ENCODE measurements around the gene CEP295NL. TPM values are rescaled to one million over a fixed set of nuclear protein-coding genes. Genes with fewer than 3 reads are reported as not detected.

CEP295NL gene
- total and polyA plus RNA-seq, 10 donors, result 0.03 to 19.3 (median 9.0) TPM

DNA sequence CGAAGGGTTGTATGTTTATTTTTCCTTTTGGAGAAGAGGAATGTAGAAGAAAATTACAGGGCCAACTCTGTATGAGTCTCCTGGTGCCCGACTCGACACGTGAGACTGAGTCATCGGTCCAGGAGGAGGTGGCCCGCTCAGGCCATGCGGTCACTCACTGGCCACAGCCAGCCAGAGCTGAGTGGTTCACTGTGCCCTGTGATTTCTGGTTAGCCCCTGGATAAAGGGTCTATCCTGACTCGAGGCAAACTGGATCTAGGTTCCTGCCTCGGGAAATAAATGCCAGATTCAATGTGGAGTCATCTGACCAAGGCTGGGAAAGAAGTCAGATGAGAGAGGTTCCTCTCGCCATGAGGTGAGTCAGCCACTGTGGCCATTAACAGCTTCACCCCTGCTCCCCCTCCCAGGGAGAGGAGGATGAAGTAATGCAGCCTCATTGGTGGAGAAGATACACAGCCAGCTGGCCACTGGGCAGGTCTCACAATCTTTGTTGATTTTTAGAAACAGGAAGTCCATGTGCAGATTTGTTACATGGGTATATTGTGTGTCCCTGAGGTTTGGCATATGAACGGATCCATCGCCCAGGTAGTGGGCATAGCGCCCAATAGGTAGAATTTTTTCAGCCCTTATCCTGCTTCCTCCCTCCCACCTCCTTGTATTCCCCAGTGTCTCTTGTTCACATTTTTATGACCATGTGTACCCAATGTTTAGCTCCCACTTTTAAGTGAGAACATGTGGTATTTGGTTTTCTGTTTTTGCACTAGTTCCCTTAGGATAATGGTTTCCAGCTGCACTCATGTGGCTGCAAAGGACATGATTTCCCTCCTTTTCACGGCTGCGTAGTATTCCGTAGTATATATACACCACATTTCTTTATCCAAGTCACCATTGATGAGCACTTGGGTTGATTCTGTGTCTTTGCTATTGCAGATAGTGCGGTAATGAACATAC lies 40.7 kb downstream of the CEP295NL start:
- Histone ChIP-seq H3K4me1 (peaks cover 4 to 57% (median 29%) of the 10 kb centered on the region in 6 donors), H3K27me3 (replicated peaks in 1 of 7) (no peaks in the 10 kb centered on the region), H3K4me3 (no peak overlapping the region), H3K27ac (peak overlapping the region in 5 of 8 donors; percentile 22 to 75 (median 54)), H3K36me3 (peaks cover 0 to 74% (median 5%) of the 10 kb centered on the region in 6 donors), H3K9me3 (no peaks in the 10 kb centered on the region)
- DNase-seq, result no peak
- intact Hi-C loops (cut with DNase I; ENCODE audit: low total_unique reads), result loop anchor here (5.0 kb wide), 1 partner anchor 110 kb away; no protein-coding TSS in a partner anchor
- 77 to 89% (median 82%) methylated on average over 17 of the region's 17 CpGs for WGBS, 5 donors
- TF ChIP-seq CTCF (IDR thresholded peaks at IDR 0.05 in 8 of 11, conservative IDR thresholded peaks at IDR 0.05 in 3 of 11) (no peak), POLR2A (IDR thresholded peaks at IDR 0.05) (no peak), POLR2AphosphoS5 (IDR thresholded peaks at IDR 0.05) (peak in 1 of 3 donors; percentile 56)

- TF ChIP-seq POLR2AphosphoS5 (IDR thresholded peaks at IDR 0.05), result no peak
- no peak for TF ChIP-seq POLR2A (IDR thresholded peaks at IDR 0.05)
- no peak for TF ChIP-seq CTCF (IDR thresholded peaks at IDR 0.05 in 8 of 11, conservative IDR thresholded peaks at IDR 0.05 in 3 of 11)
- no peak for DNase-seq
- Histone ChIP-seq H3K4me1 (peaks cover 4 to 46% (median 23%) of the 10 kb centered on the region in 6 donors), H3K27me3 (replicated peaks in 1 of 7) (no peaks in the 10 kb centered on the region), H3K9me3 (no peaks in the 10 kb centered on the region), H3K4me3 (no peak overlapping the region), H3K36me3 (peaks cover 0 to 79% (median 16%) of the 10 kb centered on the region in 6 donors), H3K27ac (peak overlapping the region in 1 of 8 donors; percentile 54)
- 82 to 95% (median 85%) methylated on average over 4 of the region's 4 CpGs for WGBS, 5 donors
- intact Hi-C loops (cut with DNase I; ENCODE audit: low total_unique reads), result loop anchor here (5.0 kb wide), 1 partner anchor 111 kb away; no protein-coding TSS in a partner anchor
Measured at GRCh38 chr17:78861229-78861628, 41.8 kb downstream of the CEP295NL start.

GRCh38 chr17:78859051-78859450 lies 44.0 kb downstream of the CEP295NL start:
- TF ChIP-seq POLR2A (IDR thresholded peaks at IDR 0.05), result no peak
- no peak for TF ChIP-seq POLR2AphosphoS5 (IDR thresholded peaks at IDR 0.05)
- no peak for TF ChIP-seq CTCF (IDR thresholded peaks at IDR 0.05 in 8 of 11, conservative IDR thresholded peaks at IDR 0.05 in 3 of 11)
- 72 to 88% (median 80%) methylated on average over 4 of the region's 4 CpGs for WGBS, 5 donors
- intact Hi-C loops (cut with DNase I; ENCODE audit: low total_unique reads), result no loop called here
- Histone ChIP-seq H3K27ac (no peak overlapping the region), H3K27me3 (replicated peaks in 1 of 7) (no peaks in the 10 kb centered on the region), H3K4me1 (peaks cover 0 to 24% (median 6%) of the 10 kb centered on the region in 6 donors), H3K4me3 (no peak overlapping the region), H3K36me3 (peaks cover 0 to 95% (median 32%) of the 10 kb centered on the region in 6 donors), H3K9me3 (no peaks in the 10 kb centered on the region)
- no peak for DNase-seq

GRCh38 chr17:78857266-78857665 lies 45.7 kb downstream of the CEP295NL start:
- Histone ChIP-seq H3K27me3 (replicated peaks in 1 of 7) (no peaks in the 10 kb centered on the region), H3K4me1 (peaks cover 0 to 16% (median under 1%) of the 10 kb centered on the region in 6 donors), H3K27ac (no peak overlapping the region), H3K9me3 (no peaks in the 10 kb centered on the region), H3K4me3 (no peak overlapping the region), H3K36me3 (peaks cover 0 to 98% (median 36%) of the 10 kb centered on the region in 6 donors)
- no peak for DNase-seq
- 90 to 97% (median 92%) methylated on average over 13 to 14 of the region's 14 CpGs for WGBS, 5 donors
- TF ChIP-seq POLR2AphosphoS5 (IDR thresholded peaks at IDR 0.05), result peak in 1 of 3 donors; percentile 10
- TF ChIP-seq CTCF (IDR thresholded peaks at IDR 0.05 in 8 of 11, conservative IDR thresholded peaks at IDR 0.05 in 3 of 11), result no peak
- intact Hi-C loops (cut with DNase I; ENCODE audit: low total_unique reads), result no loop called here

All from spleen (tissue), 11 donors.